Esophagus squamous epithelium (tissue), 5 donors: ENCODE measurements around the gene ZNF525. TPM values are rescaled to one million over a fixed set of nuclear protein-coding genes. Genes with fewer than 3 reads are reported as not detected.
A peak's percentile ranks its signal among the peaks of the same experiment; 100 is the strongest.

Experiments
- DNase-seq: peaks from one replicate; lab custom pipeline; 2025; lab: John Stamatoyannopoulos, UW
- H3K27ac ChIP-seq, 4 donors: fragments of 200-600 bp; sonication (generic); one replicate each; pipeline ENCODE4 v1.5.1; 2016 to 2019; ENCODE audit warnings: mild to moderate bottlenecking in 1 of 4
- H3K27me3 ChIP-seq, 4 donors: fragments of 200-600 bp; sonication (generic); 1 replicate in 3 of 4; 2 replicates in 1 of 4; pipeline versions ENCODE4 v1.5.1 to v1.6.0; 2017 to 2021; ENCODE audit warnings: antibody characterized with exemption in 1 of 4
- H3K36me3 ChIP-seq, 3 donors: fragments of 200-600 bp; sonication (generic); one replicate each; pipeline ENCODE4 v1.5.1; 2016 to 2019
- H3K4me1 ChIP-seq, 3 donors: fragments of 200-600 bp; sonication (generic); one replicate each; pipeline ENCODE4 v1.5.1; 2017 to 2019
- H3K4me3 ChIP-seq, 4 donors: fragments of 200-600 bp; sonication (generic); 1 replicate in 3 of 4; 2 replicates in 1 of 4; pipeline ENCODE4 v1.5.1; 2016 to 2019; ENCODE audit warnings: mild to moderate bottlenecking in 2 of 4, moderate library complexity in 1 of 4
- H3K9me3 ChIP-seq, 3 donors: fragments of 200-600 bp; sonication (generic); one replicate each; pipeline ENCODE4 v1.5.1; 2016 to 2019
- CTCF ChIP-seq, 6 experiments: fragments of 450-650 bp in 4 of 6; fragments of 200-600 bp in 2 of 6; sonication (generic) in 2 of 6; IDR thresholded peaks; one replicate each; pipeline ENCODE4 v1.5.1; 2016 to 2019; ENCODE audit warnings: antibody characterized with exemption in 6 of 6, mild to moderate bottlenecking in 4 of 6, moderate library complexity in 4 of 6
- POLR2A ChIP-seq, 4 donors: fragments of 450-650 bp; IDR thresholded peaks; one replicate each; pipeline ENCODE4 v1.6.1; 2017; ENCODE audit warnings: antibody characterized with exemption in 4 of 4, mild to moderate bottlenecking in 4 of 4, moderate library complexity in 3 of 4
- WGBS, 2 donors: methylation state at CpG; one replicate each; pipeline ENCODE4 v1.1.5; 2018; 5-methylcytosine and 5-hydroxymethylcytosine counted together
- intact Hi-C: fragments of 100-400 bp; cut with DNase I; formaldehyde crosslinking; loops from one replicate; pipeline ENCODE4 v1.15.0; 2022
- small RNA-seq, 4 donors: library from RNA; depleted of rRNA; stranded (forward); fragments of <200 nt; gene quantifications; one replicate each; pipeline ENCODE3, GENCODE V24; 2016
- total RNA-seq, 4 donors: library from RNA; depleted of rRNA; stranded (reverse); fragments of >200 nt; gene quantifications; one replicate each; pipeline ENCODE4 v1.1.0, GENCODE V29; 2016
- donor health status: DM: yes; HTN: yes; CAD: no.

Gene ZNF525
- total RNA-seq, 4 donors from 2014 or later, result 2.3 to 17.4 (median 6.2) TPM

DNA sequence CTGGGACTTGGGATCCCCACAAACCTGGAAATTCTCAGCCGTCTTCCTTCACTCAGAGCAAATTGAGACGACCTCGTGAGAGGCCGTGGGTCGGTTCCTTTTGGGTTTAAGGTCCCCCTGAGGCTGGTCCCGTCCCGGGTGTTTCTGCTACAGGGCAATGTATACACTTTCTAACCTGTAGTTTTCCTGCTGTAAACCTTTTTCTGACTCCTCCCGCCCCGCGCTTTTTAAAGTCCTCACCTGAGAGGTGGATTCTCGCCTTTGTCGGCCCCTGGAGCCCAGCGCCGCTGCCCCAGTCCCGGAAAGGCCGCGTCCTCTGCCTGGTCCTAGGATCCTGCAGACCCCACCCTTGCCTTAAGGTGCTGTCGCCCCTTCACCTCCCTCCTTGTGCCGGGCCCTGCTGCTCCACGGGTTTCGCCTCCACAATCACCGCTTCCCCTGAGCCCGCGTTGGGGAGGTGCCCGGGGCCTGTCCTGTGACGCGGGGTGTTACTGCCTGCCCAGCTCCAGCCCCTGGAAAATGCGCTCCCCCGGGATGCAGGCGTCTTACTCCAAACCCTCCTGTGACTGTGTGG is 66.7 kb downstream of the ZNF525 start:
- Histone ChIP-seq H3K9me3 (peaks cover 0 to 12% (median 0%) of the 10 kb centered on the region in 3 donors), H3K4me1 (peaks cover 0 to 19% (median 6%) of the 10 kb centered on the region in 3 donors), H3K4me3 (peak overlapping the region; percentile 61 to 86 (median 68)), H3K36me3 (peaks cover 0 to 37% (median 0%) of the 10 kb centered on the region in 3 donors), H3K27me3 (no peaks in the 10 kb centered on the region), H3K27ac (peak overlapping the region; percentile 81 to 90 (median 88))
- DNase-seq, result no peak
- no peak for TF ChIP-seq POLR2A (IDR thresholded peaks at IDR 0.05)
- no peak for TF ChIP-seq CTCF (IDR thresholded peaks at IDR 0.05)
- WGBS, 2 donors, result 0 to 1% methylated on average over 9 to 19 of the region's 30 CpGs
- intact Hi-C loops, result no loop called here

Small RNA genes within 50 kb of the gene (small RNA-seq; reads per million reads assigned to genes)
- gene RPL39P36, result 0 reads per million in 4 donors

Other genes with a start within 250 kb of the ZNF525 start
- 1 to 10 TPM in 2 of 4 donors, under 1 TPM in 2; 0.26 to 4.6 (median 1.3) TPM for gene ZNF415, start 232.8 kb upstream of the ZNF525 start, total RNA-seq
- gene ZNF347, start 206.7 kb upstream of the ZNF525 start, total RNA-seq, result 1 to 10 TPM; 1.4 to 8.4 (median 3.1) TPM
- gene ZNF665, start 172.3 kb upstream of the ZNF525 start, total RNA-seq, result 1 to 10 TPM in 3 of 4 donors, under 1 TPM in 1; 0.34 to 3.8 (median 1.3) TPM
- gene ZNF677, start 110.8 kb upstream of the ZNF525 start, total RNA-seq, result 10 to 100 TPM in 1 of 4 donors, 1 to 10 TPM in 3; 3.4 to 18.1 (median 3.6) TPM
- gene VN1R2, start 107.4 kb upstream of the ZNF525 start, total RNA-seq, result not detected
- not detected for gene VN1R4, start 98.0 kb upstream of the ZNF525 start, total RNA-seq
- gene ZNF845, start 32.0 kb upstream of the ZNF525 start, total RNA-seq, result 1 to 10 TPM; 2.3 to 7.1 (median 4.4) TPM
- gene ZNF765, start 29.4 kb downstream of the ZNF525 start, total RNA-seq, result 1 to 10 TPM; 3.3 to 9.0 (median 6.0) TPM
- gene ZNF761, start 66.3 kb downstream of the ZNF525 start, total RNA-seq, result 10 to 100 TPM in 1 of 4 donors, 1 to 10 TPM in 3; 3.2 to 11.8 (median 5.0) TPM
- 1 to 10 TPM; 1.2 to 3.2 (median 2.5) TPM for gene ZNF813, start 102.0 kb downstream of the ZNF525 start, total RNA-seq
- gene ZNF331, start 172.4 kb downstream of the ZNF525 start, total RNA-seq, result 10 to 100 TPM in 1 of 4 donors, 1 to 10 TPM in 3; 2.8 to 15.8 (median 7.9) TPM